Forelimb muscle (tissue), 1 donor: ENCODE results near the gene ACKR4. TPM values are rescaled to one million over a fixed set of nuclear protein-coding genes. Genes with fewer than 3 reads are reported as not detected.
"Not testable (repeated sequence)": the region's sequence is repeated elsewhere in the genome, so short reads cannot be mapped to it uniquely, and the experiment has no call there.

ENCODE experiments used
- DNase-seq: peaks from one replicate; pipeline ENCODE4 v3.0.0-alpha.2; 2013; ENCODE audit warnings: low read depth
- polyA plus RNA-seq: library from polyadenylated mRNA; unstranded; fragments of 120-200 nt; gene quantifications from one replicate; pipeline ENCODE4 v1.2.1, GENCODE V29; 2013; ENCODE audit not compliant: insufficient read length

ACKR4 gene
- 1.6 TPM for polyA plus RNA-seq

DNA sequence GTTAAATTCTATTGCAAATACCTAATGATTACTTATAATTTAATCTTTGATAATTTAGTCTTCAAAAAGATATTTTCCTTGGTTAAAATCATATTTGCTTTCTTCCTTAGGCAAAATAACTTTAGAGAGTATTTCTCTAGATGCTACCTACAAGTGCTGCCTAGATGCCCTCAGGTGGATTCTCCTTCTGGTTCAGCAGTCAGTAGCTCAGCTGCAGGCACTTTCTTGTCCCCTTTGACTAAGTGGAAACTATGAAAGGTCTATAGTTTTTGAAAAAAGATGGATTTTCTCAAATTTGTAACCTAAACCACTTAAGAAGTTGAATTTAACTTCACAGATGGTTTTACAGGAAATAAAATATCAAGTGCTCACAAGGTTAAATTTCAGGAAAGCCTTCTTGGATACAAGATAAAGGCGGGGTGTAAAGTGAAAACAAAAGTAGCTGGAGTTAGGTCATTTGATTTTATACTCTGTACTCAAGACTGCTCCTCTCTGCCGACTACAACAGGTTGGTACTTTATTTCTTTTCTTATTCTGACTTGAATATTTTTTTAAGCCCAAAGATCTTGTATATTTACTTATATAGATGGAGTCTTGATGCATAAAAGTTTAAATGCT is at the start of gene ACKR4:
TSS of gene ACKR4 (plus strand) at position 455 of the 618 bp plus-strand sequence. CDS start 3,128 bp downstream, outside the sequence.
- DNase-seq, result no peak

DNA sequence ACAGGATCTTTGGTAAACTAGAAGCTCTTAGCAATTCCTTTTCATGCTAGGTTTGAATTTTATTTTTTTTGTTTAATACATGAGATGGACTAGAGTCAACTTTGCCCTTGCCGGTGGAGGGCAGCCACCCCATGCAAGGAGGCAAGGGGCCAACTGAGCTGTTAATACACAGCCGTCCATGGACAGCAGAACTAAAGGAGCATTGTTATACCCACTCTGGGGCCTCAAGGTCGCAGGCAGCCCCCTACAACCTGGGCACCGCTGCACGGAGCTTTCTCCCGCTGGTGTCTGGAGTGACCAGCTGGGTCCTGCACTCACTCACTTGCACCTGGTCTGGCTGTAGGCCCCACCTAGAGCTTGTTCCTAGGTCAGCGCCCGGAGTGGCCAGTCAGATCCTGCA is 47.9 kb upstream of the ACKR4 start:
- DNase-seq, result no peak

DNA sequence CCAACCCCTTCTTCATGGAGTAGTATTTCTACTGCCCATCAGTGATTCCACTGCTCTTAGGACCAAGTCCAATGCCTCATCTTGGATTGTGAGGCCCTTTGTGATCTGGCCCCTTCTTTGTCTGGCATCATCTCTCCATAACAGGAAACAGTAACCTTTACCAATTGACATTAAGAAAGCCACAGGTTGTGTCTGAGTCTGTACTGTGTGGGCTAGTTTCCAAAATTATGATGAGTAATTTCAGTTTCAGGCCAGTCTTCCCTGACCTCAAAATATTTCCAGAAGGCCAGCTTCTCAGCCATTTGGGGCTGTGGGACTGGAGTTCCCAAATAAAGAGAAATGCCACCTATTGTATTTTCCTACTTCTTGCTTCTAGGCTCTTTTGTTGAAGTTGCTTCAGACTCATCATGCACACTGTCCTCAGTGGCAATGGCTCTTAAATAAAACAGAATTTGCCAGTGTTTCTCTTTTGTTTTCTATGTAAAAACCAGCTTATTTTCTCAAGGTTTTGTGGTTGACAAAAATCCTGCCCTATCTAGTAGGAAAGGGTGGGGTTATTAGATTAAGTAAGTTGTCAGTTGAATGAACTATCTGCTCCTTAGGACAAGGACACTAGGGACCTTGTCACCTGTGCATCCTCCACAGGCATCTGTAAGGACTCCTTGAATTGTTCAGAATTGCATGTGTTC is 47.0 kb upstream of the ACKR4 start:
- no peak for DNase-seq

DNA sequence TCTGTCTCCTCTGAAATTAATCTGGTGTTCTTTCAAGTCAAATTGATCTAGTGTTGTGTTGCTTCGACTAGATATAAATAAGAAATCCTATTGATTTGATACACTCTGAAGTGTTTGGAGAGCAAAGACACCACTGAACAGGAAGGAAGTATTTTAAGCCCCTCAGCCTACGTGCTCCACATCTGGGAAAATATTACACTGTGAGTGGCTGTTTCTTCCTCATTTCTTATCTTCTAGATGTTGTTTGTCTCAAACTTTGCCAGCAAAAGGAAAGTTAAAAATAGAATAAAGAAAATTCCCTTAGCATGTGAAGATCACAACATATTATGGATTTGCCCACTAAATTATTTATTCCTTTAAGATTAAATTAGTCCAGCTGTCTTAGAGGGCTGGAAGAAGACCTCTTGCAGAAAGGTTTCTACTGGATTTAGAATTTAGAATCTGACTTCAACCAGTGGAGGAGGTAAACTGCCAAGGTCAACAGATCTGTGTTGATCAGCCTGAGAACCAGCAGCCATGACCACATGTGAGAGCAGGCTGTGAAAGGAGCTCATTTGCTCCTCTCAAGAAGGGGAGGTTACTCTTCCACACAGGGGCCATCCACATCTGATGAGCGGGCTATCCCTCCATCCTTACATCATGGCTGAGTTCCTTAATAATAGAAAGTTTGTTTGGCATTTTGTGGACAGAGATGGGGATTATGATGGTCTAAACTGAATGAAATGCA is 46.3 kb upstream of the ACKR4 start:
- no peak for DNase-seq

DNA sequence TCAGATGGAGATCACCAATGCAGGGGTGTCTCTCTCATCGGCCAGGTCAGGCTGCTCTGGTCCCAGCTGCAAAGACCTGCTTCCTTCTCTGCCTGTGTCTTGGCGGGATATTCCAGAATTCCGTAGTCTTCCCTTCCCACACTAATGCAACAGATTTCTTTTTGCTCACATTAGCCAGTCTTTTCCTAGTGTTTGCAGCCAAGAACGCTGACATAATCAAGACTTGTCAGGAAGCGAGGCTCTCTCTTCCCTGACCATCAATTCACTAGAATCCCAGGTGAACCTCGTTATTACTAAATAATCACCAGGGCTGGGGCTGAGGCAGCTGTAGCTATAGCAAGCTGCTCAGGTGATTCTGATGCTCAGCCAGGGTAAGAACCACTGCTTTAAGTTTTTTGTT is 43.2 kb upstream of the ACKR4 start:
- DNase-seq, result peak; percentile 85

DNA sequence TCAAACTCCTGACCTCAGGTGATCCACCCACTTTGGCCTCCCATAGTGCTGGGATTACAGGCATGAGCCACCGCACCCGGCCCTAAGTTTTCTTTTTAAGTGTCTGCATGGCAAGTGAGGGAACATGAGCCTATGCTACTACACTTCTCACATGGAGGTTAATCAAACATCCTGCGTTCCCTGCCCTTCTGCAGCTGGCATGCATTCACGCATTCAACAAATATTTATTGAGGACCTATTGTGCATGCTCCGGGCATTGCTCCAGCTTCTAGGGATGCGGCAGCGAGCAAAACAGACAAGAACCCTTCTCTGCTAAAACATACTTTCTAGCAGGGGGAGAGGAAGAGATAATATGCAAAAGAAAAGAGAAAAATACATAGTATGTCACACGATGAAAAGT is 42.6 kb upstream of the ACKR4 start:
- no peak for DNase-seq

DNA sequence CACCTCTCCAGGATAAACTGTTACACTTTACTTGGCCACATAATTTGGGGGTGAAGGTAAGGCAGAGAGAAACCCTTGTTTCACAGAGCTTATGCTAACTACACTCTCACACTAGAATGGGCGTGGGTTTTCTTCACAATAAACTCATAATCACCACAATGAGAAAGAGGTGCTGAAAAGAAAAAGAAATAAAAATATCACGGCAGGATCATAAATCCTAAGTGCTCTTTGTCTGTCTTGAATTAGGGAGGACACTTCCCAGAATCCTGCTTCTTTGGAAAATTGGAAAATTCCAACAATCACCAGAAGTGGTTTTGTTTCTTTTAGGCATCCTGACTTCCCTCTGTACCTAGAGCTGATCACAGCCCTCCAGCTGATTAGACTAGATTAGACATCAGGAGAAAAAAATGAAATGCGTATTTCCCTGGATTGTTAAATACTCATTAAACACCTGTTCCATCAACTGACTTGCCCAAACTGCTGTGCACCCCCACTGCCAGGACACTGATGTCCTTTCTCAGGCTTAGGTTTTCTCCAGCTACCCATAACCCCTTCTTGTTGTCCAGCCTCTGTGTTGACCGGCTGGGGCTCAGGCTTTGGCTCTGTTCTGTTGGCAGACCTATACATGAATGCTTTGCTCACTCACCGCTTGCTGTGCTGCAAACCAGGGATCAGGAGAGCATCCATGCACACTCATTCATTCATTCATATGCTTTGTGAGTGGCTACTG is 41.6 kb upstream of the ACKR4 start:
- no peak for DNase-seq

DNA sequence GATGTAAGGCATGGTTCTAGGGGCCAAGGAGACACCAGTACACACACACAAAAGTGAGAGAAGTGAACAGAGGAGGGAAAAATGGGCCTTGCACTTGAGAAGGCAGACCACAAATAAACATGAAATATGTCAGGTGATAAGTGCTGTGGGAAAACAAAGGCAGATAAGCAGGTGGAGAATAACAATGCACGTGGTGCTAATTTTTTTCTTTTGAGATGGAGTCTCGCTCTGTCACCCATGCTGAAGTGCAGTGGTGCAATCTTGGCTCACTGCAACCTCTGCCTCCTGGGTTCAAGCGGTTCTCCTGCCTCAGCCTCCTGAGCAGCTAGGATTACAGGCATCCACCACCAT is 41.1 kb upstream of the ACKR4 start:
- DNase-seq, result not testable (repeated sequence)

DNA sequence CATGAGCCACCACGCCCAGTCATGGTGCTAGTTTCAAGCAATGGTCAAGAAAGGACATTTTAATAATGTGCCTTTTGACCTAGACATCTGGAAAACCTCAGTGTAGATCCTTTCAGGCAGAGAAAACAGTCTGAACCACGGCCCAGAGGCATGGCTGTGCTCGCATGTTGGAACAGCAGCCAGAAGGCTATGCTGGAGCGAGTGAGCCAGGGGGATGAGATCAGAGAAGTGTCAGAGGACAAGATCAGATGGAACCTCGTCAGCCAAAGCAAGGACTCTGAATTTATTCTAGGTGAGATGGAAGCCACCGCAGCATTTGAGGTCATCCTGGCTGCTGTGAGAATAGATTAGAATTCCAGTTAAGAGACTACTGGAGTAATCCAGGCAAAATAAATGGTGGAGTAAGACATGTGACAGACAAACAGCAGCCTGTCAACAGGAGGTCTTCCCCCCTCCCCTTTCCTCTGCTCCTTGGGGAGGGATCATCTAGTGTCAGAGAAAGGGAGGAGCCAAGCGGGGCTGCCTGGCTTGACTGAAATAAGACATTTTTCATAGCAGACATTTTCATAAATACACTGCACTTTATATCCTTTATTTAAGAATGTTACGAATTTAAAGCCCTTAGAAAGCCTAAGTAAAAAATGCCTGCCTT is 40.4 kb upstream of the ACKR4 start:
- no peak for DNase-seq

DNA sequence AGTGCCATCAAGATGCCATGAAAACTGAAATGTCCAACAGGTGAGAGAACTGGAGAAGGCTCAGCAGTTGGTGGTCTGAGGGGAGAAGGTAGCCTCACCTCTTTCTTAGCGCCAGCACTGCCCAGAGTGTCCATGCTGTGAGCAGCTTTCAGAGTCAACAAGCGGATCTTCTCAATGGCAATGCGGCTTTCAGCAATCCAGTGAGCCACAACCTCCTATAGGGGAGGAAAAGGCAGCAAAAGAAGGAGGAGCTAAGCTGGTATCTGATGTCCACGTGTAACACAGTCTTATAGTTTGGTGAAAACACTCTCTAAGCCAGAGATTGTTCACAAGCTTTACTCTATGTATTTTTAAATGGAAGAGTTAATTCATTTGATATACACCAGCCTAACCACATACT is 36.1 kb upstream of the ACKR4 start:
- DNase-seq, result no peak

DNA sequence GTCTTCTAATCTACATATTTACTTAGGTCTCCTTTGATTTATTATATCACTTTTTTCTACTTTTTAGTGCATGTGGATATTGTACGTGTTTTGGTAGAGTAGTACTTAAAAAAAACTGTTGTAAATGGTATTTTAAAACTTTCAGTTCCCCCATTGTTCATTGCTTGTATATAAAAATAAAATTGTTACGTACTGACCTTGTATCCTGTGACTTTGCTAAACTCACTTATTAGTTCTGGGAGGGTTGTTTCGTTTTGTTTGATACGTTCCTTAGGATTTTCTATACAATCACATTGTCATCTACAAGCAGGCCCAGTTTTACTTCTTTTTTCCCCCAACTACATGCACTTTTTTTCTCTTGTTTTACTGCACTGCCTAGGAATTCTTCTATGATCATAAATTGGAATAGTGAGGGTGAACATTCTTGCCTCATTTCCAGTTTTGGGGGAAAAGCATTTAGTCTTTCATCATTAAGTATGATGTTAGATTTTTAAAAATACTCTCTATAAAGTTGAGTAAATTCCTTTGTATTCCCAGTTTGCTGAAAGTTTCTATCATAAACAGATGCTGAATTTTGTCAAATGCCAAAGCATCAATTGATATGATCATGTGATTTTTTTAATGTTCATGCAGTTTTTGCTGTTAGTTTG is 33.5 kb upstream of the ACKR4 start:
- no peak for DNase-seq

DNA sequence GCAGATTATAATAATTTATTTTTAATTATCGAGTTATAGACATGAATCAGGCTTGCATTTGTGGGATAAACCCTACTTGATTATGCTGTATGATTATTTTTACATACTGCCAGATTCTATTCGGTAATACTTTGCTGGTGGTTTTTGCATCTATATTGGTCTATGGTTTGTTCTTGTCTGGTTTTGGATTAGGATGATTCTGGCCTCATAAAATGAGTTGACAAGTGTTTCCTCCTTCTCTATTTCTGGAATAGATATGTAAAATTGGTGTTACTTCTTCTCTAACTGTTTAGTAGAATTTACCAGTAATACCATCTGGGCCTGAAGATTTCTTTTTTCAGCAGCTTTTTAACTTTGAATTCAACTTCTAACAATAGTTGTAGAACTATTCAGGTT is 33.0 kb upstream of the ACKR4 start:
- no peak for DNase-seq

DNA sequence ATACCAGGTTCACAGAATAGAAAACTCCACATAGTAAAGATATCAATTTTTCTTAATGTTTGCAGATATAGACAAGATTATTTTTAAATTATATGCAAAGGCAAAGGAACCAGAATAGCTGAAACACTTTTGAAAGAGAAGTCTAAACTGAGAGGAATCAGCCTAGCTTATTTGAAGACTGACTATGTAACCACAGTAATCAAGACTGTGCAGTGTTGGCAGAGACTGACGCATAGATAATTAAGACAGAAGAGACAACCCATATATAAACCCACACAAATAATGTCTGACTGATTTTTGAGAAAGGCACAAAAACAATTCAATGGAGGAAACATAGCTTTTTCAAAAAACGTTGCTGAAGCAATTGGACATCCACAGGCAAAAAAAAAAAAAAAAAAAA is 28.6 kb upstream of the ACKR4 start:
- no peak for DNase-seq

DNA sequence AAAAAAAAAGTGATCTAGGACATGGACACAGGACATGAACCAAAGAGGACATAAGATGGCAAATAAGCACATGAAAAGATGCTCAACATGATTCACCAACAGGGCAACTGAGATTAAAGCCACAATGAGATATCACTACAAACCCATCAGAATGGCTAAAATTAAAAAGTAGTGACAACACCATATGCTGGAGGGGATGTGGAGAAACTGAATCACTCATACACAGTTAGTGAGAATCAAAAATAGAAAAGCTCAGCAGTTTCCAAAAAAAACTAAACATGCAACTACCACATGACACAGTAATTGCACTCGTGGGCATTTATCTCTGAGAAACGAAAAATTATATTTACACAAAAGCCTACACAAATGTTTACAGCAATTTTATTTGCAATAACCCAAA is 27.9 kb upstream of the ACKR4 start:
- DNase-seq, result no peak

DNA sequence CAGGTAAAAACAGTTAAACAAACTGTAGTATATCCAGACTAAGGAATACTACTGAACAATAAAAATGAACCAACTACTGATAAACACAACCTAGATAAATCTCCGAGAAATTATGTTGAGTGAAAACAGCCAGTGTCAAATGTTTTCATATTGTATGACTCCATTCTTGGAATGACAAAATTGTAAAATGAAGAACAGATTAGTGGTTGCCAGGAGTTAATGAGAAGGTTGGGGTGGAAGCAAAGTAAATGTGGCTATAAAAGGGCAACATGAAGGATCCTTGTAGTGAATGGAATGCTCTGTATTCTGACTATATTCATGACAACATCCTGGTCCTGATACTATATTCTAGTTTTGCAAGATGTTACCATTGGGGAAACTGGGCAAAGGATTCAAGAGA is 27.5 kb upstream of the ACKR4 start:
- DNase-seq, result no peak

DNA sequence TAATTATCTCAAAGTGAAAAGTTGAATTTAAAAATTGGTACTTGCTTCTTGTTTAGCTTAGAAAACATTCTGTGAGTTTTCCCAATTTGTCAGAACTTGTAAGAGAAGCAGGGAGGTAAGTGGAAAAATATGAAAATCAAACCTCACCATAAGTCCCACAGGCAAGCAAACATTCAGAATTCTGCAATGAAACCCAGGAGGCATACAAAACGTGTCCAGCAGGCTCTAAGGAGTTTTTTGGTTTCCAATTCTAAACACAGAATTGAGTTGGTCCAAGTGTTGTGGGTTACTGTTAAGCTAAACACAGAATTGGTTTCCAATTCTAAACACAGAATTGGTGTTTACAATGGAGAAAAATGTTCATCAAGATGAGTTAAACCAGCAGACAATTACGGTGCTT is 27.1 kb upstream of the ACKR4 start:
- DNase-seq, result no peak

DNA sequence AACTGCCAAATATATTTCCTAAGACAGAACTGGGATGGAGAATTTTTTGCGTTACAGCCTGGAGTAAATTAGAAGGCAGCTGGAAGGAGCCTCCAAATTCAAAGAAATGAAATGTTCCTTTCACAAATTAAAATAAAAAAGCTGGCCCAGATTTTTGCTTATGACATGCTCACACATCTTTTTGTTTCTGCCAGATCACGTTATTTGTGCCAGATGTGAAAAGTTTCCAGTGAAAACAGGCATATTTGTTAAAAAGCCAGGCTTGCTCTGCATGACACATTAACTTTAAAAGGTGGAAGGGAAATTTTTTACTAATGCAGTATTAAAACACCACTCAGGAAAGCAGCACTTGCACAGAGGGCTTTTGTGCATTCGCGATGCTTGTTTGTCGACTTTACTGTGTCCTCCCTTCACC is 23.3 kb upstream of the ACKR4 start:
- DNase-seq, result peak; percentile 79

DNA sequence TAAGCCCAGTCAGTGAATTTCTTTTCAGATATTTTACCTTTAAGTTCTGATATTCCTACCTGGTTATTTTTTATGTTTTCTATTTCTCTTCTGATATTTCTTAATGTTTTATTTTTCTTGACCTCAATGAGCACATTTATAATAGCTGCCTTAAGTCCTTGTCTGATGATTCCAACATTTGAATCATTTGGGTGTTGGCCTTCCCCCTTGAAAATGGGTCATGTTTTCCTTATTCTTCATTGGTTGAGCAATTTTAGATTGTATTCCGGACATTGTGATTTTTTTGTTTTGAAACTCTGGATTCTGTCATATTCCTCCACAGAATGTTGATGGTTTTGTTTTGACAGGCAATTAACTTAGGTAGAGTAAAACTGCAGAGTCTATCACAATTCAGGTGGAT is 9.7 kb upstream of the ACKR4 start:
- no peak for DNase-seq

DNA sequence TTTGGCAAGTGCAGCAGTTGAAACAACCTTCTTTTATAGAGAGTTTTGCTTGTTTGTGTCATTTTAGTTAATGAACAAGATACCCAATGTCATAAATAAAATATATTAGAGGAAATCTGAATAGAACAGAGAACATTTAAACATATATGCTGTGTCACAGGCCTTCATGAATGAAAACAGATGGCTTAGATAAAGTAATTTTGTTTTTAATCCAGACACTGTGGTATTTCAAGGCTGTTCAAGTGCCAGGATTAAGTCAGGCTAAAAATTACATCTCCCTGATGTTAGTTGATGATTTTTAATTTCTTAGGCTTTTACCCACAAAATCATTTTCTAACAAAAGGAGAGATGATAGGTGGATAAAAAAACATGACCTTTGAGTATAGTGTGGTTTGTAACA is 4.9 kb upstream of the ACKR4 start:
- no peak for DNase-seq

DNA sequence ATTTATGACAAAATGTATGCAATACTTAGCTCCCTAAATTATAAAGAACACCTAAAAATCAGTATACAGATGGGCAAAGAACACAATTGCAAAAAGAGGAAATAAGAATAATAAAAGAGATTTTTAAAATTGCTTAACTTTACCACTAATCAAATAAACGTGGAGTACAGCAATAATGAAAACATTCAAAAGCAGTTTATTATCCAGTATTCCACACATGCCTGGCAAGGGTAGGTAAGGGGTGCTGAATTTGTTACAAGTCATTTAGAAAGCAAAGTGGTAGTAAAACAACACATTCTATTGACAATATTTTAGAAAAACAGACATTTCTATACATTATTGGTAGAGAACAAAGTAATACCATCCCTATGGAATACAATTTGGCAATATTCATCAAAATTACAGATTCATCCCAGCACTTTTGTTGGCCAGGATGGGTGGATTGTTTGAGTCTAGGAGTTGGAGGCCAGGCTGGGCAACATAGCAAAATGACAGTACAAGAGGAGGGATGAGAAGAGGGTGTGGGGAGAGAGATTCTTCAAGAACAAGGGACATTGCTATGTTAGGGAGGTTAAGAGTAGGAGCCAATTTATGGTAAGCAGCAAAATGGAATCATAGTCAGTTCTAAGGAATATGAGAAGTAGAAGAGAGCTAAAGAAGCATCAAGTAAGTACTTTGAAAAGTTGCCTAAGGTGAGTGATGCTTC is 3.7 kb upstream of the ACKR4 start:
- DNase-seq, result no peak

DNA sequence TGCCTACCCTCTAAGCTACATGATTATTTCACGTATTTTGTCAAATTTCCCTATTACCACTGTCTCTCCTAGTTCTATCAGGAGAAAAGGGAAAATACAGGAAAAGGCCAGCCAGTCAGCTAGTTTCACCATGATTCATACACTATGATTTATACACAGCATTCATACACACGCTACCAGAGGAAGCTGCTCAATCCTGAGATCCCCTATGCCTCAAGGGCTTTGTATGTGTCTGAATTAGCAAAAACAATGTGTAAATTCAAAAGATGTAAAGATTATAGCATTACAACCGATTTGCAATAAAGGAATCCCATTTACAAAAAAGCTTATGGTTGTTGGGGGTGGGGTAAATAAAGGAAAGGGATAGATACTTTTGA is 3.1 kb upstream of the ACKR4 start:
- no peak for DNase-seq
